Duodenal mucosa (tissue), 2 donors: Measurements from ENCODE around the gene JPH2.

Experiments
- H3K27ac ChIP-seq: one replicate; pipeline ENCODE4 v1.7.0; 2013; ENCODE audit warnings: low read depth, low read length
- H3K27me3 ChIP-seq, 2 donors: one replicate each; pipeline ENCODE4 v1.7.0; 2013; ENCODE audit warnings: low read length in 2 of 2, control low read depth in 1 of 2; ENCODE audit not compliant: insufficient read depth in 2 of 2, control insufficient read depth in 1 of 2
- H3K36me3 ChIP-seq, 2 donors: one replicate each; pipeline ENCODE4 v1.7.0; 2013; ENCODE audit warnings: low read length in 2 of 2, control low read depth in 1 of 2; ENCODE audit not compliant: insufficient read depth in 2 of 2, control insufficient read depth in 1 of 2
- H3K4me1 ChIP-seq, 2 donors: one replicate each; pipeline ENCODE4 v1.7.0; 2013; ENCODE audit warnings: low read length in 2 of 2, control low read depth in 1 of 2; ENCODE audit not compliant: insufficient read depth in 2 of 2, control insufficient read depth in 1 of 2
- H3K4me3 ChIP-seq, 2 donors: one replicate each; pipeline ENCODE4 v1.7.0; 2013; ENCODE audit warnings: low read length in 2 of 2, low read depth in 1 of 2
- H3K9ac ChIP-seq, 2 donors: one replicate each; pipeline ENCODE4 v1.7.0; 2013; ENCODE audit warnings: low read length in 2 of 2, low read depth in 1 of 2
- H3K9me3 ChIP-seq, 2 donors: one replicate each; pipeline ENCODE4 v1.7.0; 2013; ENCODE audit warnings: low read length in 2 of 2, control low read depth in 1 of 2; ENCODE audit not compliant: control insufficient read depth in 1 of 2

The JPH2 gene

GRCh38 chr20:44166008-44166407, 21.0 kb downstream of the JPH2 start:
- peaks cover 8% of the 10 kb centered on the region in 2 donors for H3K27me3 ChIP-seq
- H3K27ac ChIP-seq = no peak overlapping the region
- H3K9ac ChIP-seq = no peak overlapping the region
- H3K4me3 ChIP-seq = no peak overlapping the region
- no peaks in the 10 kb centered on the region for H3K9me3 ChIP-seq
- no peaks in the 10 kb centered on the region for H3K36me3 ChIP-seq
- no peaks in the 10 kb centered on the region for H3K4me1 ChIP-seq

DNA sequence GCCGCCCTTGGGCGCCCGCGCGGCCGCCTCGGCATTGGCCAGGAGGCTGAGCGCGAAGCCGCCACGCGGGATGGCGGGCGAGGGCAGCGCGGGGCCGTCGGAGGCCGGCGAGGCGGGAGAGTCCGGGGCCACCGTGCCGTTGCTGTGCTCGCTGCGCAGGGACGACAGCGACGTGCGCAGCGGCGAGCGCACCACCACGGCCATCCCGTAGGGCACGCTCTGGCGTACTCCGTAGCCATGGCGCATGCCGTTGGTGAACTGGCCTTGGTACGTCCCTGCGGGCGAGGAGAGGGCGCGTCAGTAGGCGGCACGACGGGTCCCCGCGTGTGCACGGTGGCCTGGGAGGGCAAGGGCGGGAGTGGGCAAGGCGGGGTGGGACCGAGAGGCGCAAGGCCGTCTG, 26.9 kb downstream of the JPH2 start:
- no peak overlapping the region for H3K27ac ChIP-seq
- no peak overlapping the region for H3K9ac ChIP-seq
- no peak overlapping the region for H3K4me3 ChIP-seq
- no peaks in the 10 kb centered on the region for H3K9me3 ChIP-seq
- H3K36me3 ChIP-seq = no peaks in the 10 kb centered on the region
- H3K27me3 ChIP-seq = peaks cover 5 to 8% of the 10 kb centered on the region in 2 donors
- no peaks in the 10 kb centered on the region for H3K4me1 ChIP-seq

DNA sequence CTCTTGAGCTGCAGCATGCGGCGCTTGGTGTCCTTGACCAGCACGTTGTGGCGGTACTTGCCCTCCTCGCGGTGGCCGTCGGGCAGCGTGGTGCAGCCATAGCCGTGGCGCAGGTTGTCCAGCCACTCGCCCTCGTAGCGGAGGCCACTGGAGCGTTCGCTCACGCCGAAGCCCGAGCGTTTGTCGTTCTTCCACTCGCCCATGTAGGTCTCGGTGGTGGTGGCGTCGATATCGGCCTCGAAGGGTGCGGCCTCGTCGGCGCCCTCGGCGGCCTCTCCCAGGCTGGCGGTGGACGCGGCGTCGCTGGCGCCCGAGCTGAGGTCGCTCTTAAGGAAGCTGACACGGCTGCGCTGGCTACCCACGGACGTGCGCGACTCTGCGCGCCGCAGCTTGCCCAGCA, 27.3 kb downstream of the JPH2 start:
- H3K4me3 ChIP-seq = no peak overlapping the region

DNA sequence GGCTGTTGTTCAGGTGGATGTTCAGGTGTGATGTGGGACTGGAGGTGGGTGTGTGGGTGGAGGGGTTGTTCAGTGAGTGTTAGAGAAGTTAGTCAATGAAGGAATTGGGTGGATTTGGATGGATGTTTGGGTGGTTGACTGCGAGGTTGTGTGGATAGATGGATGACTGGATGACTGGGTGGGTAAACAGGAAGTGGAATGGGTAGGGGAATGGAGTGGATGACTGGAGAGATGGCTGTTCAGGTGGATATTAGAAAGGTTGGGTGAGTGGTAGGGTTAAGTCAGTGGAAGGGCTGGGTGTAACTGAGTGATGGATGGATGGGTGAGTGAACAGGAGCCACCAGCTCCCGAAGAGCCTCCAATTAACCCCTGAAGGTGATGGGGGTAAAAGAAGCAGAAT, 27.9 kb downstream of the JPH2 start:
- no peaks in the 10 kb centered on the region for H3K36me3 ChIP-seq
- no peak overlapping the region for H3K27ac ChIP-seq

More for the DNA sequence above, 27.3 kb downstream of the JPH2 start:
- H3K9me3 ChIP-seq = no peaks in the 10 kb centered on the region
- no peak overlapping the region for H3K27ac ChIP-seq
- no peaks in the 10 kb centered on the region for H3K4me1 ChIP-seq
- peaks cover 5 to 8% of the 10 kb centered on the region in 2 donors for H3K27me3 ChIP-seq
- no peak overlapping the region for H3K9ac ChIP-seq
- H3K36me3 ChIP-seq = no peaks in the 10 kb centered on the region

DNA sequence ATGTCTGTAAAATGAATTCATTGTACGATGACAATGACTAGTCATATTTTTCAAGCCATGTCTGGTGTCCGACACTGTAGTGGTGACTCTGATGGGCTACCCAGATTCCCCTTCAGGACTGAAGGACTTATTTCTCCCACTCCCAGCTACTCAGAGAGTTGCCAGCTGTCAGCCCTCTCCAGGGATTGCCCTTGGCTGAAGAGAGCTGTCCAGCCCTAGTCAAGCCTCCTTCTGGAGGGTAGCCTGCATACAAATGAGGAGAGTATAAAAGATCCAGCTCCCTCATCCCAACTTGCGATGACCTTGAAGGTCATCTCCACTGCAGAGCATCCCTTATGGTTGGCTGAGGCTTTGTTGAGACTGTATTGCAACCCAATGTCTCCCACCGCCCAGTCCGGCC, 29.9 kb downstream of the JPH2 start:
- Histone ChIP-seq H3K27ac (no peak overlapping the region), H3K4me1 (no peaks in the 10 kb centered on the region), H3K9me3 (no peaks in the 10 kb centered on the region), H3K27me3 (no peaks in the 10 kb centered on the region), H3K36me3 (no peaks in the 10 kb centered on the region), H3K9ac (no peak overlapping the region), H3K4me3 (no peak overlapping the region)

More for the DNA sequence above, 27.9 kb downstream of the JPH2 start:
- H3K9ac ChIP-seq = no peak overlapping the region
- H3K4me1 ChIP-seq = no peaks in the 10 kb centered on the region
- H3K9me3 ChIP-seq = no peaks in the 10 kb centered on the region
- H3K4me3 ChIP-seq = no peak overlapping the region
- H3K27me3 ChIP-seq = peaks cover 5 to 7% of the 10 kb centered on the region in 2 donors

DNA sequence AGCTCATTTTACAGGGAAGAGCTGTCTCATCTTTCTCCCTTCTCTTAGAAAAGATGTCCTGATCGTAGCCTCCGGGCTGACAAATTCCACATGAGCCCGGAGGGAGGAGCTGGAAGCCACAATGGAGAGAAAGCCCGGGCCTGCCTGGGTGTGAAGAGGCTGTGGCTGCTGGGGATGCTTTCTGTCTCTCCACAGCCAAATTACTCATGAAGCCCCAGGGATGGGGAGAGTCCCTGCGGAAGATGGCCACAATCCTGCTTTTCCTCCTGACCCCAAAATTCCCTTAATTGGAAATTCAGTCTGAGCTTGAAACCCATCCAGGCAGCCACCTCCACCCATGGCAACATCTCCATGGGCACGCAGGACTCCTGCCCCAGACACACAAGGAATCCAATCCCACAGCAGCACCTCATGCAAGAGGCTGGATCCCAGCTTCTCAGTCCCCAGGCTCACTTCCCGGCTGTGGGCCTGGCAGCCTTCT, 32.4 kb downstream of the JPH2 start:
- Histone ChIP-seq H3K27me3 (no peaks in the 10 kb centered on the region), H3K9ac (no peak overlapping the region), H3K9me3 (no peaks in the 10 kb centered on the region), H3K36me3 (no peaks in the 10 kb centered on the region), H3K4me1 (no peaks in the 10 kb centered on the region), H3K27ac (no peak overlapping the region), H3K4me3 (no peak overlapping the region)

DNA sequence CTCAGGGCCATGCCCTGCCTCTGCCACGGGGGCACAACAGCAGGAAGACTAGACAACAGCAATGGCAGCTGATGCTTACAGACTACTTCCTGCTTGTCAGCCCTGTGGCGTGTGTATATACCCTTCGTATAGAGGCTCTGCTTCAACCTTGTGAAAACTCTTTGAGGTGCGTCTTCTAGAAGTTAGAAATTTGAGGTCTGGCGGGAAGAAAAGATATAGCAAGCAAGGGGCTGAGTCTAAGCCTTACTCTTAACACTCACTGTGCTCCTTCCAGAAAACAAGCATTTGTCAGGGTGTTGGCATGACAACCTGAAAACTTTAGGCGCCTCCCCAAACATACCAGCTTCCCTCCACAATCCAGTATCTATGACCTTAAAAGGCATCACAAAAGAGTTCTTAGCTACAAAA, 33.3 kb downstream of the JPH2 start:
- Histone ChIP-seq H3K4me1 (no peaks in the 10 kb centered on the region), H3K27ac (no peak overlapping the region), H3K27me3 (no peaks in the 10 kb centered on the region), H3K9ac (no peak overlapping the region), H3K9me3 (no peaks in the 10 kb centered on the region), H3K36me3 (no peaks in the 10 kb centered on the region), H3K4me3 (no peak overlapping the region)

DNA sequence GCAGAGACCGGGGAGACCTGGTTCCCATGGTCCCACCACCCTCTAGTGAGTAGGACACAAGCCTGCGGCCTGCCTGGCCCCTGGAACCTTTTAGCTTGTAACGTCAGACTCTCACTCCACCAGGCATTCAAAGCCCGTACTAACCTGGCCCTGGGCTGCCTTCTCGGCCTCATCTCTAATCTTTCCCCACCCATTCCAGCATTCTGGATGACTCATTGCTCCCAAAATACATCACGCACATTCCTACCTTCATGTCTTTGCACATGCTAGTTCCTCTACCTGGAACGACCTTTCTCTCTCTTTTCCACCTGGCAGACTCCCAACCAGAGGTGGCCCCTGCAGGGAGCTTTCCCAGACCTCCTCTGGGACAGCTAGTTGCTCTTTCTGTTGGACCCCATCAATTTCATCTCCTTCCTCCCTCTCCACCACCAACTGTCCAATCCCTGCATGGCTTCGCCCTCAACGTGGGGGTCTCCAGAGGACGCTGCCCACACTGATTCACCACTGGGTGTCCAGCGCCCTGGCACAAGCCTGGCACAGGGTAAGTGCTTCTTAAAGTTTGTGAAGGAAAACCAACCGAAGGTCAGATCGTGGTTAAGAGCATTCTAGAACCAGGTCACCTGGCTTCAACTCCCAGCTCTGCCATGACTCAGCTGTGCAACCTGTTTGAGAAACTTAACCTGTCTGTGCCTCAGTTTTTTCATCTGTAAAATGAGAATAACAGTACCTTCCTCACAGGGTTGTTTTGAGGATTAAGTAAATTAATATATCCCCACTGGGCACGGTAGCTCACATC, 35.2 kb downstream of the JPH2 start:
- H3K27me3 ChIP-seq = no peaks in the 10 kb centered on the region
- H3K4me3 ChIP-seq = no peak overlapping the region
- H3K9me3 ChIP-seq = no peaks in the 10 kb centered on the region
- H3K27ac ChIP-seq = no peak overlapping the region
- no peaks in the 10 kb centered on the region for H3K4me1 ChIP-seq
- H3K36me3 ChIP-seq = no peaks in the 10 kb centered on the region
- no peak overlapping the region for H3K9ac ChIP-seq

DNA sequence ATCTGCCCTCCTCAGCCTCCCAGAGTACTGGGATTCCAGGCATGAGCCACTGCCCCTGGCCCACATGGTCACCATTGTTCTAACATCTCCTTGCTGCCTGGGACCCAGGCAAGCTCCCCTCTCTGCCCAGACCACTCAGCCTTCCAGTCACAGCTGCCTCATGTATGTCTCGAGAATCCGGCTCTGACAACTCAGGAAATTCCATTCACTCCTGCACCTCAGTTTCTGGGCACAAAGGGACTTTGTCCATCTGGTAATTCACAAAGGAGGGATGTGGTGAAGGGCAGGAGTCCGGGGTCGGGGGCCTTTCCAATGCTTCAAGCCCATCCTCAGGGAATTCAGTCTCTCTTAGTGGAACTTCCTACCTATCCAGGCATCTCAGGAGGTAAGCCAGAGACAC, 40.7 kb downstream of the JPH2 start:
- no peak overlapping the region for H3K4me3 ChIP-seq
- no peak overlapping the region for H3K9ac ChIP-seq
- H3K4me1 ChIP-seq = no peaks in the 10 kb centered on the region
- no peak overlapping the region for H3K27ac ChIP-seq
- H3K36me3 ChIP-seq = no peaks in the 10 kb centered on the region
- H3K27me3 ChIP-seq = no peaks in the 10 kb centered on the region
- no peaks in the 10 kb centered on the region for H3K9me3 ChIP-seq

DNA sequence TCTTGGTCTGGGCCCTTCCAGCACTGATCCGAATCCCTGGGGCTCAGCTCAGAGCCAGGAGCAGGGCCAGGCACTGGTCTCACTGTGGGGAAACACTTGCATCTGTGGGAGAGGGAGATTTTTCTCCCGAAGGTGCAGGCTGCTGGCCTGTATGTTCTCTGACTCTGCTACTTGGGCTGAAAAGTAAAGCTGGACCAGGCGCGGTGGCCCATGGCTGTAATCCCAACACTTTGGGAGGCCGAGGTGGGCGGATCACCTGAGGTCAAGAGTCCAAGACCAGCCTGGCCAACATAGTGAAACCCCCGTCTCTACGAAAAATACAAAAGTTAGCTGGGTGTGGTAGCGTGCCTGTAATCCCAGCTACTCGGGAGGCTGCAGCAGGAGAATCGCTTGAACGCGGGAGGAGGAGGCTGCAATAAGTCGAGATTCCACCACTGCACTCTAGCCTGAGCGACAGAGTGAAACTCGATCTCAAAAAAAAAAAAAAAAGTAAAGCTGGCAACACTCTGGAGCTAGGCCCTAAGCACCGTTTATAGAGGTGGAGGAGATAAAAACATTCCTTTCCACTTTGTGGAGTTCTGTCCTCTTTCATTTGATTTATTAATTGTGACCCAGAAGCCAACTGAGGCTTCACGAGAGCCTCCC, 41.7 kb downstream of the JPH2 start:
- Histone ChIP-seq H3K27me3 (no peaks in the 10 kb centered on the region), H3K4me3 (no peak overlapping the region), H3K9ac (no peak overlapping the region), H3K27ac (no peak overlapping the region), H3K36me3 (no peaks in the 10 kb centered on the region), H3K9me3 (no peaks in the 10 kb centered on the region), H3K4me1 (no peaks in the 10 kb centered on the region)
